ENCODE data around the gene CBX6. TPM values are rescaled to one million over a fixed set of nuclear protein-coding genes. Genes with fewer than 3 reads are reported as not detected.

Gene CBX6
- total RNA-seq, 1 experiment from 2014 or later: 90.0 TPM

GRCh38 chr22:38867471-38868285 is 4.3 kb downstream of the CBX6 start:
- no TSS peak for BruUV-seq (replicated peaks)
- H3K9ac ChIP-seq (ENCODE audit: low read length): no peak overlapping the region
- no peak for TF ChIP-seq ZNF274 (IDR thresholded peaks at IDR 0.05; ENCODE audit: low read depth, low read length)
- no peak for TF ChIP-seq ELF1 (IDR thresholded peaks at IDR 0.05; ENCODE audit: borderline replicate concordance, low read depth)
- TF ChIP-seq ZBTB33 (IDR thresholded peaks at IDR 0.05; ENCODE audit: extremely low read depth, insufficient replicate concordance, low read length): no peak
- TF ChIP-seq TCF7L2 (IDR thresholded peaks at IDR 0.05; ENCODE audit: borderline replicate concordance, extremely low read depth, insufficient read depth, insufficient read length): no peak
- no peak for TF ChIP-seq MAX (IDR thresholded peaks at IDR 0.05)
- no peak for TF ChIP-seq SIN3A (IDR thresholded peaks at IDR 0.05; ENCODE audit: low read depth)
- no peaks in the 10 kb centered on the region for H3K27me3 ChIP-seq (ENCODE audit: insufficient read depth, low read length)
- H3K9me2 ChIP-seq (ENCODE audit: insufficient read depth): no peaks in the 10 kb centered on the region
- H4K20me1 ChIP-seq (ENCODE audit: insufficient read depth): no peaks in the 10 kb centered on the region
- intact Hi-C loops (cut with micrococcal nuclease): no loop called here
- no peak overlapping the region; the same call in 1 of the 2 replicates for H3K27ac ChIP-seq (ENCODE audit: low read depth, low read length)
- CTCF ChIA-PET: interaction anchor here (1.8 kb wide), 1 partner anchor 60 kb away, joined by 5 read pairs; no protein-coding TSS in a partner anchor
- H2AFZ ChIP-seq (ENCODE audit: low read depth, low read length, poor library complexity, severe bottlenecking): no peak overlapping the region
- H3K4me3 ChIP-seq (replicated peaks in 1 of 2; ENCODE audit: low read depth in 1 of 2, low read length in 2 of 2): no peak overlapping the region
- no peak overlapping the region for H3K4me2 ChIP-seq (ENCODE audit: low read length)
- H3K79me2 ChIP-seq (ENCODE audit: insufficient read depth, low read length): peaks cover 55% of the 10 kb centered on the region
- peaks cover 9 to 29% of the 10 kb centered on the region in 2 experiments for H3K4me1 ChIP-seq (ENCODE audit: control insufficient read depth in 1 of 2, insufficient read depth in 2 of 2, low read length in 2 of 2)
- RAD21 ChIA-PET (ENCODE audit: low non-redundant PET in 1 of 2, low total read pairs in 2 of 2, uncharacterized antibody in 2 of 2, unreplicated experiment in 2 of 2): no interaction called here
- peaks cover 20 to 36% of the 10 kb centered on the region in 2 experiments for H3K36me3 ChIP-seq (ENCODE audit: control insufficient read depth in 1 of 2, insufficient read depth in 2 of 2, low read length in 2 of 2)
- no peaks in the 10 kb centered on the region for H3K9me3 ChIP-seq (ENCODE audit: control insufficient read depth in 1 of 2, insufficient read depth in 1 of 2, low read depth in 1 of 2, low read length in 2 of 2)
- no peak for DNase-seq (ENCODE audit: low read depth, low spot score)
- ATAC-seq: no peak
- POLR2A ChIA-PET: no interaction called here

Measured in HCT116 (cell line).